Femur (tissue), 1 donor: ENCODE results near the gene ELL2.

Experiments used
- DNase-seq: peaks from one replicate; pipeline ENCODE4 v3.0.0-alpha.2; 2017

ELL2 gene

GRCh38 chr5:95953021-95953702, 8.5 kb downstream of the ELL2 start:
- DNase-seq: no peak

GRCh38 chr5:95951916-95952315, 9.7 kb downstream of the ELL2 start:
- no peak for DNase-seq

GRCh38 chr5:95949810-95950209, 11.8 kb downstream of the ELL2 start:
- no peak for DNase-seq

GRCh38 chr5:95948631-95949030, 13.0 kb downstream of the ELL2 start:
- no peak for DNase-seq

GRCh38 chr5:95946451-95946850, 15.2 kb downstream of the ELL2 start:
- DNase-seq: no peak

GRCh38 chr5:95942968-95943367, 18.7 kb downstream of the ELL2 start:
- DNase-seq: no peak

- DNase-seq: no peak
These were observed 19.2 kb downstream of the ELL2 start for GRCh38 chr5:95942414-95942813.

- no peak for DNase-seq
These were observed 19.9 kb downstream of the ELL2 start for GRCh38 chr5:95941756-95942155.

GRCh38 chr5:95940758-95941682, 20.6 kb downstream of the ELL2 start:
- no peak for DNase-seq

- DNase-seq: no peak
These were observed 22.2 kb downstream of the ELL2 start for GRCh38 chr5:95939465-95939864.

GRCh38 chr5:95938766-95939165, 22.9 kb downstream of the ELL2 start:
- no peak for DNase-seq

- DNase-seq: no peak
These were observed 23.3 kb downstream of the ELL2 start for GRCh38 chr5:95938347-95938746.

- no peak for DNase-seq
These were observed 24.0 kb downstream of the ELL2 start for GRCh38 chr5:95937607-95938152.

GRCh38 chr5:95936812-95937397, 24.7 kb downstream of the ELL2 start:
- no peak for DNase-seq

- DNase-seq: no peak
These were observed 26.0 kb downstream of the ELL2 start for GRCh38 chr5:95935553-95936100.

- DNase-seq: no peak
These were observed 27.3 kb downstream of the ELL2 start for GRCh38 chr5:95934207-95934804.

GRCh38 chr5:95932941-95933340, 28.7 kb downstream of the ELL2 start:
- no peak for DNase-seq

GRCh38 chr5:95931079-95931833, 30.4 kb downstream of the ELL2 start:
- DNase-seq: no peak

- DNase-seq: no peak
These were observed 31.3 kb downstream of the ELL2 start for GRCh38 chr5:95930141-95930930.

GRCh38 chr5:95928724-95929253, 32.9 kb downstream of the ELL2 start:
- no peak for DNase-seq
